ENCODE measurements around the gene EXOC4. TPM values are rescaled to one million over a fixed set of nuclear protein-coding genes. Genes with fewer than 3 reads are reported as not detected.

EXOC4 gene
- total RNA-seq, 1 experiment from 2014 or later = 66.2 TPM

DNA sequence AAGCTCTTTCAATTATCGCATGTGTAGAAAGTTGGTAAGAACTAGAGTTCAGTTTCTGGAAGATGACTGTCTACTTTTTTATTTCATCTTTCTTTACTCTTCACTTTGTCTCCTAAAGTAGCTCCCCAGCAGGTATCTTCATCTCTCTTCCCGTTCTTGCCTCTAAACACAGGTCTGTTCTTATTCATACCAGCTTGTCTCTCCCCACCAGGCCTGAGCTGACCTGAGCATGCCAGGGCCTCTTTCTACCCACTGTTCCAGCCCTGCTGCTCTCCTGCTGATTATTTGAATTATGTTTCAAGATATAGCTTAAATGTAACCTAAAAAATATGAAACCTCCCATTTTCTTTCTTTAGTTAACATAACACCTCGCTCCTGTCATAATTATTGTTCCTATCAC lies 488.2 kb downstream of the EXOC4 start:
- no peak overlapping the region for H3K4me3 Mint-ChIP-seq (ENCODE audit: unreplicated experiment)
- Histone ChIP-seq H3K9me3 (no peaks in the 10 kb centered on the region), H3K27me3 (replicated peaks; ENCODE audit: control insufficient read depth, insufficient read depth, low read length) (no peaks in the 10 kb centered on the region), H3K4me3 (ENCODE audit: low read depth, low read length) (no peak overlapping the region), H3K4me1 (no peaks in the 10 kb centered on the region), H3K36me3 (ENCODE audit: control insufficient read depth, insufficient read depth, low read length) (no peaks in the 10 kb centered on the region)
- H3K27me3 Mint-ChIP-seq (ENCODE audit: insufficient read depth, unreplicated experiment) = no peaks in the 10 kb centered on the region
- CTCF ChIA-PET = no interaction called here
- H3K9me3 Mint-ChIP-seq (ENCODE audit: unreplicated experiment) = no peaks in the 10 kb centered on the region
- BruUV-seq (replicated peaks) = no TSS peak
- H3K4me1 Mint-ChIP-seq (ENCODE audit: low read depth, unreplicated experiment) = no peaks in the 10 kb centered on the region
- no peak overlapping the region for H3K27ac Mint-ChIP-seq (ENCODE audit: unreplicated experiment)
- intact Hi-C loops (cut with micrococcal nuclease; ENCODE audit: unreplicated experiment) = loop anchor here (10.0 kb wide), 1 partner anchor 114 kb away; no protein-coding TSS in a partner anchor
- H3K36me3 Mint-ChIP-seq (ENCODE audit: insufficient read depth, unreplicated experiment) = no peaks in the 10 kb centered on the region
- TF ChIP-seq CTCF (IDR thresholded peaks at IDR 0.05; ENCODE audit: insufficient read depth in 1 of 2, low read depth in 1 of 2, low read length in 1 of 2, severe bottlenecking in 1 of 2, unreplicated experiment in 1 of 2) = no peak
- POLR2A ChIA-PET = interaction anchor here (0.6 kb wide), 1 partner anchor 54 kb away, joined by 3 read pairs; no protein-coding TSS in a partner anchor
- no peak for DNase-seq

- Mint-ChIP-seq H3K36me3 (ENCODE audit: insufficient read depth, unreplicated experiment) (no peaks in the 10 kb centered on the region), H3K27ac (ENCODE audit: unreplicated experiment) (no peak overlapping the region), H3K9me3 (ENCODE audit: unreplicated experiment) (no peaks in the 10 kb centered on the region), H3K27me3 (ENCODE audit: insufficient read depth, unreplicated experiment) (no peaks in the 10 kb centered on the region), H3K4me3 (ENCODE audit: unreplicated experiment) (no peak overlapping the region), H3K4me1 (ENCODE audit: low read depth, unreplicated experiment) (peaks cover 4% of the 10 kb centered on the region)
- H3K27me3 ChIP-seq (replicated peaks; ENCODE audit: control insufficient read depth, insufficient read depth, low read length) = no peaks in the 10 kb centered on the region
- no peaks in the 10 kb centered on the region for H3K9me3 ChIP-seq
- H3K4me3 ChIP-seq (ENCODE audit: low read depth, low read length) = no peak overlapping the region
- intact Hi-C loops (cut with micrococcal nuclease; ENCODE audit: unreplicated experiment) = loop anchor here (10.0 kb wide), 1 partner anchor 113 kb away; no protein-coding TSS in a partner anchor
- DNase-seq = no peak
- ChIA-PET POLR2A (no interaction called here), CTCF (no interaction called here)
- peaks cover 6% of the 10 kb centered on the region for H3K4me1 ChIP-seq
- no TSS peak for BruUV-seq (replicated peaks)
- no peaks in the 10 kb centered on the region for H3K36me3 ChIP-seq (ENCODE audit: control insufficient read depth, insufficient read depth, low read length)
- TF ChIP-seq CTCF (IDR thresholded peaks at IDR 0.05; ENCODE audit: insufficient read depth in 1 of 2, low read depth in 1 of 2, low read length in 1 of 2, severe bottlenecking in 1 of 2, unreplicated experiment in 1 of 2) = no peak
Observed at GRCh38 chr7:133741703-133742102, 488.8 kb downstream of the EXOC4 start.

GRCh38 chr7:133742709-133743538 lies 490.0 kb downstream of the EXOC4 start:
- Histone ChIP-seq H3K36me3 (ENCODE audit: control insufficient read depth, insufficient read depth, low read length) (no peaks in the 10 kb centered on the region), H3K4me3 (ENCODE audit: low read depth, low read length) (no peak overlapping the region), H3K27me3 (replicated peaks; ENCODE audit: control insufficient read depth, insufficient read depth, low read length) (no peaks in the 10 kb centered on the region), H3K9me3 (no peaks in the 10 kb centered on the region), H3K4me1 (peaks cover 12% of the 10 kb centered on the region)
- Mint-ChIP-seq H3K4me3 (ENCODE audit: unreplicated experiment) (no peak overlapping the region), H3K27ac (ENCODE audit: unreplicated experiment) (no peak overlapping the region), H3K27me3 (ENCODE audit: insufficient read depth, unreplicated experiment) (no peaks in the 10 kb centered on the region), H3K9me3 (ENCODE audit: unreplicated experiment) (no peaks in the 10 kb centered on the region), H3K4me1 (ENCODE audit: low read depth, unreplicated experiment) (peaks cover 14% of the 10 kb centered on the region), H3K36me3 (ENCODE audit: insufficient read depth, unreplicated experiment) (no peaks in the 10 kb centered on the region)
- TF ChIP-seq CTCF (IDR thresholded peaks at IDR 0.05; ENCODE audit: insufficient read depth in 1 of 2, low read depth in 1 of 2, low read length in 1 of 2, severe bottlenecking in 1 of 2, unreplicated experiment in 1 of 2) = peak; percentile 38 to 53
- BruUV-seq (replicated peaks) = no TSS peak
- peak in 1 of 2 experiments; percentile 8 for DNase-seq
- ChIA-PET POLR2A (no interaction called here), CTCF (no interaction called here)
- intact Hi-C loops (cut with micrococcal nuclease; ENCODE audit: unreplicated experiment) = loop anchor here (10.0 kb wide), 1 partner anchor 112 kb away; no protein-coding TSS in a partner anchor
